ENCODE results near the gene ZNF169.
"Not testable (repeated sequence)": the region's sequence is repeated elsewhere in the genome, so short reads cannot be mapped to it uniquely, and the experiment has no call there.

The ZNF169 gene

DNA sequence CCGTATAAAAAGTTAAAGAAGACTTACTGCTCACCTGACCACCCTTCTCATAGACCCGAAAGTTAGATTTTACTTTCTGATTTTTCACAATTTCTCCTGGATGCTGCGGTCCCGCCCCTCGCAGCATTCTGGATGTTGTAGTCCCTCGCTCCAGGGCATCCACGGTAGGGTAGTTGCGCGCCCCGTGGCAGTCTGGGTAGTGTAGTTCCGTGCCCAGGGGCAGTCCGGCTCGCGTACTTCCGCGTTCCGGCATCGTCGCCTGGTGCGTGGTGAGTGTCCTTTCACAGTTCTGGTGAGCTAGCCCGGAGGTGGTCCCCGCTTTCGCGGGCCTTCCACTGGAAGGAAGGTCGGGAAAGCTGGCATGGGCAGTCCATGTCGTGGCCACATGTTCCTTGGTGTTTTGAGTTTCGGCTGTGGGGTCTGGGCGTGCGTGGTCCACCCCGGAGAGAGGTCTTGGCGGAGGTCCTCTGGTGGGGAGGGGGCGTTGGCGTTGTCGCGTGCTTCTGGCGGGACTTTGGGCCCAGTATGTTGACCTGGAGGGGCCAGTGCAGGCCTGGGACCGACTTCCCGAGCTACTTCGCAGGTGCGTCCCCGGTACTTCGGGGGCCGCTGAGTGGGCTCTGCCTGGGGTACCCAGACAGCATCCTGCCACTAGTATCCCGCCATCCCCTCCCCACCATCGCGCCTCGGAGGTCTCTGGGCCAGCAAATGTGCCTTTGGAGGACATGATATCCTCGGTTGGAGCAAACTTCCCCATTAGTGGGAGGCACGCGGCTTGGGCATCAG is at the start of gene ZNF169:
Gene ZNF169, plus strand, starts transcription at position 222 of the 786 bp plus-strand sequence. CDS start 19,515 bp downstream, outside the sequence.
- peak; percentile 96 for DNase-seq (ENCODE audit: low spot score)

DNA sequence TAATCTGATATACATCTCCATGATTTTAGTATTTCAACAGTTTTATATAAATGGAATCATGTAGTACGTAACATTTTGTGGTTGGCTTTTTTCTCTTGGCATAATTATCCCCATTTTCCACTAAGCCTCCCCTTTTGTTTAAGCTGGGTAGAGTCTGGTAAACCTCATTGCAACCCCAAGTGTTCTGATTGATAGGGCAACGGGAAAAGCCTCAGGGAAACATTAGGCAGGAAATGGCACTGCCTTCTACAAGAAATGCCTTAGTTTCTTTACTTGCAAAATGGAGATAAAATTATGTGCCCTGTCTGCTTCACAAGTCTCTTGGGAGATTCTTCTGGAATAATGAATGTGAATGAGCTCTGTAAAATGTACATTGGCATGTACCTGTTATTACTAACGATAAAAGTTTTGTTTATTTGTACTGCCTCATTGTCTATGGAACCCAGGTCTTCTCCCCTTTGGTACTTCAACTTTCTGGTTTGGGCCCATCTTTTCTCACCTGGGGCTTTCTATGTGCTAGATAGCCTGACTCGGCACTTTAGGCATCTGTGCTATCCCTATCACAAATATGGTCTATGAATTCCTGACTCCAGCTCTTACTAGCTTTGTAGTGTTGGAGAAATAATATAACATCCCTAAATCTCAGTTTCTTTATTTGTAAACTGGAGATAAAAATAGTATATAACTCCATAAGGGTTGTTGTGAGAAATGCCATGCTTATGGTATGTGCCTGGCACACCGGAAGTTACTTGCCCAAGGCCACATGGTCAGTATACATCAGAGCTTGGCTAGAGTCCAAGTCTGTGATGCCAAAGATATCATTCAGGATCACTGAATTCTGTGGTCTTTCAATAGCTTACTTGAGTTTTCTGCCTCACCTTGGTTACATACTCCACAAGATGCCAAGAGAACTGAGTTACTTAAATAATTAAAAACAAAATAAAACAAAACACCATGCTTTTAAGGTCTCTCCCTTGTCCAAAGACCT is 48.2 kb upstream of the ZNF169 start:
- no peak for DNase-seq (ENCODE audit: low spot score)

DNA sequence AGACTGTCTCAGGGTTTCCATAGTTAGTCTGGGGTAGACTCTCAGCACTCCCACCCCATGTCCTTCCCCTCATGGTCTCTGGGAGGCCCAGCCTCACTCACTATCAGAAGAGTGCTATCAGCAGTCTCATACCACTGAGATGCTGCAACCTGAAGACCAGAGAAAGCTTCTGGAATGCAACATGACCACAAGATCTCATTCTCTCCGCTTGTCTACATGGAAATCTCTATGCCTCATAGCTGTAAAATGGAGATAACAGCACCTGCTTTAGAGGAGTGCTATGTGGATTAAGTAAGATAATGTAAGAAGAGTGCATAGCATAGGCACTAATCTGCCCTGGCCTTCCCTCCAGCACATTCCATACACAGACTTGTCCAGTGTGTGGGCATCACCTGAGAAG is 47.0 kb upstream of the ZNF169 start:
- no peak for DNase-seq (ENCODE audit: low spot score)

DNA sequence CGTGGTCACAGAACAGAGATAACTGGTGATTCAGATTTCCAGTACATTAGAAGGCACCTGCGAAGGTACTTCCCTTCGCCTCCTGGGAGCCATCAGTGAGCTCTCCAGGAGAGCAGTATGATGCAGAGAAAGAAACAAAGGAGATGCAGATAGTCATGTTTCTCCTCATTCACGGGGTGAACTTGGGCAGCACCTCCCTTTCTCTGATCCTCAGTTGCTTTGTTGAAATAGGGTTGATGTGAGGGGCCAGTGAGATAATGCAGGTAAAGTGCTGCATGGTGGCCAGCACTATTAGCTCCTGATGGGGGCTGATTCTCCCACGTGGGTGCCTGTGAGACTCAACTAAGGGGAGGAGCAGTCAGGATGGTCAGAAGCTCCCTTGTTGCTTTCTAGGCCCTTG is 46.6 kb upstream of the ZNF169 start:
- no peak for DNase-seq (ENCODE audit: low spot score)

DNA sequence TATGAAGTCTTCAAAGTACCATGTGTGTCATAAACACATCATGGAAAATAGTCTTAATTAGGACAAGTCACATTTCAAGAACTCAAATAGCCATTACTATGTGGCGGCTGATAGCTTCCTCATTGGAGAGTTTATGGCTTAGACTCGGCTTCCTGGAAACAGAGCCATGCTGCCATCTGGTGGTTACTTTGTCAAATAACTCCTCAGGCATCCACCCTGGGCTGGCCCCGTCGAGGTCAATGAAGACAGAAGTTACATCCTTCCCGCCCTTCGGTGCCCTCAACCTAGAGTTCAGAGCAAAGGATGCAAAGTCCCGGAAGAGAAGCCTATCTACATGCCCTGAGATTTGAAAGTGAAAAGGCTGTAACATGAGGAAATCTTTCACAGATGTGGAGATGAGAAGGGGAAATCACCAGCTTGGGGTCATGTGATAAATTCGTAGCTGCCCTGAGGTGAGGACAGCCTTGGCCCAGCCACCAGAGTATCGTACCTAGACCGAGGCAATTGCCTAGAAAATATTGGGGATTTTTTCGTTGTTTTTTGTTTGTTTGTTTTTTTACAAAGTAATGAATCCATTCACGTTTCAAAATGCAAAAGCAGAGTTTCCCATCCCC is 45.5 kb upstream of the ZNF169 start:
- peak; percentile 88 for DNase-seq (ENCODE audit: low spot score)

DNA sequence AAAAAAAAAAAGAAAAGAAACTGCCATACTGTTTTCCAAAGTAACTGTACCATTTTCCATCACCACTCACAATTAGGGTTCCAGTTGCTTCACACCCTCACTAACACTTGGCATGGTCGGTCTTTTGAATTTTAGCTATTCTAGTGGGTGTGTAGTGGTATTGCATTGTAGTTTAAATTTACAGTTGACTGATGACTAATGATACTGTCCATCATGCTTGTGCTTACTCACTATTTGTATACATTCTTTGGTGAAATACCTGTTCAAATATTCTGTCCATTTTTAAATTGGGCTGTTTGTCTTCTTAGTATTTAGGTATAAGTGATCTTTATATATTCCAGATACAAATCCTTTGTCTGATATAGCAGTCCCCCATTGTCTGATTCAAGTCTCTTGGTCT is 36.2 kb upstream of the ZNF169 start:
- no peak for DNase-seq (ENCODE audit: low spot score)

DNA sequence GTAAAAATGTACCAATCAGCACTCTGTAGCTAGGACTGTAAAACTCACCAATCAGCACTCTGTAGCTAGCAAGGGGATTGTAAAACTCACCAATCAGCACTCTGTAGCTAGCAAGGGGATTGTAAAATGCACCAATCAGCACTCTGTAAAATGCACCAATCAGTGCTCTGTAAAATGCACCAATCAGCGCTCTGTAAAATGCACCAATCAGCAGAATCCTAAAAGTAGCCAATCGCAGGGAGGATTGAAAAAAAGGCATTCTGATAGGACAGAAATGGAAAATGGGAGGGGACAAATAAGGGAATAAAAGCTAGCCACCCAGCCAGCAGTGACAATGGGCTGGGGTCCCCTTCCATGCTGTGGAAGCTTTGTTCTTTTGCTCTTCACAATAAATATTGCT is 33.7 kb upstream of the ZNF169 start:
- DNase-seq (ENCODE audit: low spot score), result not testable (repeated sequence)

DNA sequence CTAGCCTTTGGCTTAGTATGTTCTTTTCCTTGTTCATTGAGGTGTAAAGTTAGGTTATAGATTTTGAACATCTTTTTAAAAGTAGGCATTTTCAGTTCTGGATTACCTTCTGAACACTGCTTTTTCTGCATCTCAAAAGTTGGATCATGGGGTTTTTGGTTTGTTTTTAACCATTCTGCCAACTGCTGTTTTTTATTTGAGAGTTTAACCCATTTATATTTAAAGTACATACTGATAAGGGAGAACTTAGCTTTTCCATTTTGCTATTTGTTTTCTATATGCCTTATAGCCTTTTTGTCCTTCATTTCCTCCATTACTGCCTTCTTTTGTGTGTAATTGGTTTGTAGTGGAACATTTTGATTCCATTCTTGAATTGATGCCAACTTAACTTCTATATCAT is 30.5 kb upstream of the ZNF169 start:
- no peak for DNase-seq (ENCODE audit: low spot score)

DNA sequence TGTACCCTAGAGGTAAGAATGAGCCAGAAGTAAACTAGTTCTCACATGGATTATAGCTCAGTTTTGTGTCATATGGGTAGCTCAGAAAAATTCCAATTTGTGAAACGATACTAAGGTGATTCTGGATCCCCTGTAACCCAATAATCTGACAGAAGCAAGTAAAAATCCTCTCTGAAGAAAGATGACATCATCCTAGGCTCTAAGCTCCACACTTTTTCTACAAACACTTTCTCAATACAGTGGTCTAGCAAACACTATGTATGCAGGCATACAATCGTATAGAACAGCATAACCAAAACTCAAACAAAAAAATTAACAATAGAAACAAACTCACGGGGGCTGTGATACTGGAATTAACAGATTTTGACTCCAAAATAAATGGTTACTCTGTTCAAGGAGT is 26.7 kb upstream of the ZNF169 start:
- no peak for DNase-seq (ENCODE audit: low spot score)

DNA sequence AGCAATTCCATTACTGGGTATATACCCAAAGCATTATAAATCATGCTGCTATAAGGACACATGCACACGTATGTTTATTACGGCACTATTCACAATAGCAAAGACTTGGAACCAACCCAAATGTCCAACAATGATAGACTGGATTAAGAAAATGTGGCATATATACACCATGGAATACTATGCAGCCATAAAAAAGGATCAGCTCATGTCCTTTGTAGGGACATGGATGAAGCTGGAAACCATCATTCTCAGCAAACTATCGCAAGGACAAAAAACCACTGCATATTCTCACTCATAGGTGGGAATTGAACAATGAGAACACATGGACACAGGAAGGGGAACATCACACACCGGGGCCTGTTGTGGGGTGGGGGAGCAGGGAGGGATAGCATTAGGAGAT is 18.0 kb upstream of the ZNF169 start:
- not testable (repeated sequence) for DNase-seq (ENCODE audit: low spot score)

DNA sequence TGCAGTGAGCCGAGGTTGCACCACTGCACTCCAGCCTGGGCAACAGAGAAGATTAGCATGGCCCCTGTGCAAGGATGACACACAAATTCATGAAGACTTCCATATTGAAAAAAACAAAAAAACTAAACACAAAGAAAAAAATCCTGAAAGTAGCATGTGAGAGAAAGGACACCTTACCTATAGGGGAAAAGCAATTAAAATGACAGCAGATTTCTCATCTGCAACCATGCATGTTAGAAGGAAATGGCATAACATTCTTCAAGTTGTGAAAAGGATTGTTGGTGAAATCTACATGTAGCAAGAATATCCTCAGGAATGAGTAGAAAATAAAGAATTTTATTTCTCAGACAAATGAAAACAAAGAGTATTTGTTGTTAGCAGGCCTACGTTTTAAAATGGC is 13.4 kb upstream of the ZNF169 start:
- no peak for DNase-seq (ENCODE audit: low spot score)

DNA sequence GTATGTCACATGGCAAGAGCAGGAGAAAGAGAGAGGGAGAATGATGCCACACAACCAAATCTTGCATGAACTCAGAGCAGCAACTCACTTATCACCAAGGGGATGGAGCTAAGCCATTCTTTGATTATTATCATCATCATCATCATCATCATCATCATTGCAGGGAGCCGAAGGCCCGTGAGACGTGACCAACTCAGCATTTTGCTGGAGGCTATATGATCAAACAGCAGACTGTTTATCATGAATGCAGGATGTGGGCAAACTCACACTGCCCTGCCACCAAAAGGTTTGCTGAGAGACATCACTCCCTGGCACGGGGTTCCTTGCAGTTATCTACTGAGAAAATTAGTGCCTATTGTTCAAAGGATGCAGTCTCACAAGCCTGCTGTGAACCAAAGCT is 8.6 kb upstream of the ZNF169 start:
- DNase-seq (ENCODE audit: low spot score), result no peak

DNA sequence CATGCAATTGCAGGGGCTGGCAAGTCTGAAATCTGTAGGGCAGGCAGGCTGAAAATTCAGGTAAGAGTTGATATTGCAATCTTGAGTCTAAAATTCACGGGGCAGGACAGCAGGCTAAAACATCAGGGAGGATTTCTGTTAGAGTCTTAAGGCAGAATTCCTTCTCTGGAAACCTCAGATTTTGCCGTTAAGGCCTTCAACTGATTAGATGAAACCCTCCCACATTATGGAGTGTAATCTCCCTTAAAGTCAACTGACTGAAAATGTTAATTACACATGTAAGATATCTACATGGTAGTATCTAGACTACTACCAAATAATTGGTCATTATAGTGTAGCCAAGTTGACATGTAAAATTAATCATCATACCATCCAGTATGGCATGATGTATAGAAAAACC is 3.1 kb upstream of the ZNF169 start:
- no peak for DNase-seq (ENCODE audit: low spot score)

DNA sequence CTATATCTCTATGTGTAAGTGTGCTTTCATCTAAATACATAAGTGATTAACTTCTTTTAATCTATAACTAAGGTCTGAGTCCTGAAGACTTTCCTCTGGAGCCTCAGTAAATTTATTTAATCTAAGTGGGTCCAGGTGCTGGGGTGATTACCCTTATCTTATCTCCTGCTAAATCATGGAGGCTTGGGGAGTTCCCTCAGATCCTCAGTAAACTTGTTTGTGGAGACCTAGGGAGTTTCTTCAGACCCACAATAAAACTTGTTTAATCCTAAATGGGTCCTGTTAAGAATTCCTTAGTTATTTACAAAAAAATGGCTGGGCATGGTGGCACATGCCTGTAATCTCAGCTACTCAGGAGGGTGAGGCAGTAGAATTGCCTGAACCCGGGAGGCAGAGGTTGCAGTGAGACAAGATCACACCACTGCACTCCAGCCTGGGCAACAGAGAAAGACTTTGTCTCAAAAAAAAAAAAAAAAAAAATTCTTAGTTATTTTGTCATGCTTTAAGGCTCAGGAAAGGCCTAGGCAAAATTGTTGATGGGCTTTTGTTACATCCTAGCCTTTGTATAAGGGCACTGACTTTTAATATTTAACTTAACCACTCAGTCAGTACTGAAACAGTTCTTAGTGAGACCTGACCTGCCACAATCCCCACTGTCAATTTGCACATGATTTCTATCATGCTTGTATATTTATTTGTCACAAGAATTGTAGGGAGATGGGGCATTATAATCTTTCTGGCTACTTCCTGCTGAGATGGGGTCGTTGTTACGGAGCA is 6.7 kb downstream of the ZNF169 start:
- DNase-seq (ENCODE audit: low spot score), result not testable (repeated sequence)

DNA sequence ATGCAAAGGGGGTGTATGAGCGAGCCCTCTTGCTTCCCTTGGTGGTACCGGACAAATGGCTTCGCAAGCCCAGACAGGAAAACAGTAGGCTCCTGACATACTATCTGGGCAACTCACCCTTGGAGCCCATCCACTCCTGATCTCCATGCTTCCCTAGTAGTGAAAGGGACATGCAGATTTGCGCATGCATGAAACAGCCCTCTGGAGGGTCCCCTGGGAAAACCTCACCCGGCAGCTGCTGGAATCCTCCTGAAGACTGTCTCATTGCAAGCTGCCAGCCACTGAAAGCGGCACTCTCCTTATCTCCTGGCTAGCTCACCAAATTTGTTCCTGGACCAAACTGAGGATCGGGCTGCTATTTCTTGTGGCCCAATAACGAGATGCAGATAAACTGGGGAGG is 10.2 kb downstream of the ZNF169 start:
- no peak for DNase-seq (ENCODE audit: low spot score)

DNA sequence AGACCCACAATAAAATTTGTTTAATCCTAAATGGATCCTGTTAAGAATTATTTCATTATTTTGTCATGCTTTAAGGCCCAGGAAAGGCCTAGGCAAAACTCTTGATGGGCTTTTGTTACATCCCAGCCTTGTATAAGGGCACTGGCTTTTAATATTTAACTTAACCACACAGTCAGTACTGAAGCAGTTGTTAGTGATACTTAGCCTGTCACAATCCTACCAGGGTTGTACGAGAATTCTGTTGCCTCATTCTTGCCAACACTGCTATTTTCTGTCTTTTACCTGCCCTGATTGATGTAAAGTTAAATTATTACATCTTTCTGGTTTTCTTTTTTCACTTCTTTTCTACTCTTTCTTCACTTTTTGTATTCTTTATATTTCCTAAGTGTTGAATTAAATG is 10.9 kb downstream of the ZNF169 start:
- DNase-seq (ENCODE audit: low spot score), result no peak

DNA sequence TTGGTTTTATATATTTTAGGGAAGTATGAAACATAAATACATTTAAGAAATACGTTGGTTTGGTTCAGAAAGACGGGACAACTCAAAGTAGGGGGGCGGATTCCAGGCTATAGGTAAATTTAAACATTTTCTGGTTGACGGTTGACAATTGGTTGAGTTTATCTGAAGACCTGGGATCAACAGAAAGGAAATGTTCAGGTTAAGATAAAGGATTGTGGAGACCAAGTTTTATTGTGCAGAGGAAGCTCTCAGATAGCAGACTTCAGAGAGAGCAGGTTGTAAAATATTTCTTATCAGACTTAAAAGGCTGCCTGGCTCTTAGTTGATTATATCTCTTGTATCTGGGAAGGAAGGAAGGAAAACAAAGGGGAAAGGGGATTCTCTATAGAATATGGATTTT is 17.9 kb downstream of the ZNF169 start:
- not testable (repeated sequence) for DNase-seq (ENCODE audit: low spot score)

DNA sequence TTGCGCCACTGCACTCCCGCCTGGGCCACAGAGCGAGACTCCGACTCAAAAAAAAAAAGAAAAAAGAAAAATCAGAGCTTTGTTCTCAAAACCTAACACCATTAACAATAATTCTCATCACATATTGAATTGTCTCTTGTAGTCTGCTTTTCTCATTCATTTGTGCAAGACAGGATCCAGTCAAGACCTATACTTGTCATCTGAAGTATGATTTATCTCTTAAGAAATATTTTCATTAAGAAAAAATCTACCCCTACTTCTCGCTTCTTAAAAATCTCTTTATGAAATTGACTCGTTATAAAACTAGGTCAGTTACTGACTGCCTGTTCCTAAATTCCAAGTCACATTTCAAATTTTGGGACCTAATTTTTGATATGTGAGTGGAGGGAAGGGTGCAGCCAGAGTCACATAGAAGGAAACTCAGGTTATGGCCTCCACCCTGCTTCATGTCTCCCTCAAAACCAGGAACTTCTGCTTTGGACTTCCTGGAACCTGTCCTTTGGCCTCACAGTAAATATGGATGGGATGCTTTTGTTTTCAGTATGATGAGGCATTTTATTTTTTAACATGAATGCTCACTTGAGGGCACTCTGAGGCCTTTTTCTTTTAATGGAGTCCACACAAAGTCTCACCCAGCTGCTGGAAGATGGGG is 18.9 kb downstream of the ZNF169 start:
- no peak for DNase-seq (ENCODE audit: low spot score)

DNA sequence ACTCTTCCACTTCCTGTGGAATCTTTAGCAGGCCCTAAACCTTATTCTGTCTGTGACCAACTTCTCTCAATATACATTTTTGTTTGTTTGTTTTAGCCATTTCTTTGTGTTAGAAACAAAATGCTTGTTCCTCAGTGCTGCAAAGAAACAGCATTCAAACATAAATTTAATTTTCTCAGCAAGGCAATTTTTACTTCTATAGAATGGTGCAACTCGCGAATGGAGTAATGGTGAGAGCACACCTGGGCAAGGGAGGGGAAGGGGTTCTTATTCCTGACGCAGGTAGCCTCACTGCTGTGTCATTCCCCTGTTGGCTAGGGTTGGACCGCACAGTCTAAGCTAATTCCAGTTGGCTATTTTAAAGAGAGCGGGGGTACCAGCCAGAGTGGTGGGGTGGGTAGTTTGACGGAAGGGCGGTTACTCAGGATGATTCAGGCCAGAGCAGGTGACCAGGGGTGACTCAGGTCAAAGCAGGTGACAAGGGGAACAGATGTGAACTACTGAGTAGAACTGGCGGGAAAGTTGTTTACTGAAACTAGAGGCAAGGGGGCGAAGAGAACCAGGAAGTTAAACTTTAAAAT is 21.4 kb downstream of the ZNF169 start:
- no peak for DNase-seq (ENCODE audit: low spot score)

DNA sequence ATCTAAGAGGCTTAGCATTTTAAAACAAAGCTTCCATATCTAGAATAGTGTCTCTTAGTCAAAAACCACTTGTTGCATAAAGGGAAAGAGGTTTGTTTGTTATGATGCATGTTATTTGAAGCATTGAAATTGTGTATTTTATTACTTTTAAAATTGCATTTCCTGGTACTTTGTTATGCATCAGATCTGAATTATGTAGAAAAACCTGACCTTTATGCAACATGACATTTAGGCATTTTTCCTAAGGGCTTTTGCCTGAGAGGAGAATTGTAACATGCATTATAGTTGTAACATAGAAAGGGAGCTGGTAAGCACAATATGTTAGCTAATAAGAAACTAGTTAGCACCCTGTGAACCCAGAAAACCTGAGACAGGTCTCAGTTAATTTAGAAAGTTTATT is 22.0 kb downstream of the ZNF169 start:
- no peak for DNase-seq (ENCODE audit: low spot score)

DNA sequence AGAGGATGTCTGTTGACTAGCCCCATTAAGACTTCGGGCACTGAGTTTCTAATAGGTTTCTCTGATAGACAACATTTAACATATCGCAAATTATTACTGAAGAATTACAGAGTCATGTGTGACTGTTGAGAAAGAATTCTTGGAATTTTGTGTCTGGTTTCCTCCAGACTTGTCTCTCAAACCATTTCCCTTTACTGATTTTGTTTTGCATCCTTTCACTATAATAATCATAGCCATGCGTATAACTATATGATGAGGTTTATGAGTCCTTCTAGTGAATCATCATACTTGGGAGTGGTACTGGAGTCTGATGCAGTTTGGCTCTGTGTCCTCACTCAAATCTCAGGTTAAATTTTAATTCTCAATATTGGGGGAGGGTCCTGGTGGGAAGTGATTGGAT is 27.0 kb downstream of the ZNF169 start:
- DNase-seq (ENCODE audit: low spot score), result no peak

Data from AG08395 (cell line).